SK-N-SH (cell line): ENCODE measurements around the gene NALCN. TPM values are rescaled to one million over a fixed set of nuclear protein-coding genes. Genes with fewer than 3 reads are reported as not detected.

Source experiments
- CTCF ChIA-PET: fragments of 300-600, 350-600 bp; formaldehyde crosslinking; extraction: SDS; loops from one replicate; lab custom pipeline; 2021; lab: Yijun Ruan, JAX
- POLR2A ChIA-PET: fragments of 350-600 bp; sonication (Branson Sonifier 250); formaldehyde crosslinking; extraction: SDS; loops from one replicate; lab custom pipeline; 2020; ENCODE audit warnings: antibody characterized with exemption, inconsistent platforms; lab: Yijun Ruan, JAX
- DNase-seq: peaks from one replicate; pipeline ENCODE4 v3.0.0; 2012
- H2AFZ ChIP-seq: fragments of 200-600 bp; sonication (generic); 2 replicates; pipeline ENCODE4 v1.8.1; 2016; ENCODE audit warnings: antibody characterized with exemption, mild to moderate bottlenecking, low read depth
- H3F3A ChIP-seq: fragments of 200-600 bp; sonication (generic); replicated peaks from 2 replicates; pipeline ENCODE3; 2016; ENCODE audit warnings: antibody characterized with exemption, mild to moderate bottlenecking; ENCODE audit not compliant: insufficient read depth
- H3K27ac ChIP-seq, 2 experiments: fragments of 200-500 bp in 1 of 2; fragments of 200-600 bp in 1 of 2; sonication (Bioruptor generic) in 1 of 2; sonication (generic), shearing (Covaris generic) in 1 of 2; 2 replicates each; pipeline versions ENCODE4 v1.5.1 to v1.6.1; 2014 to 2016; ENCODE audit warnings: low read depth in 2 of 2, inconsistent platforms in 1 of 2, low read length in 1 of 2, mild to moderate bottlenecking in 1 of 2, mixed read lengths in 1 of 2
- H3K27me3 ChIP-seq: fragments of 200-600 bp; sonication (generic), shearing (Covaris generic); 2 replicates; pipeline ENCODE4 v1.6.1; 2016; ENCODE audit warnings: mixed run types; ENCODE audit not compliant: insufficient read depth
- H3K36me3 ChIP-seq, 2 experiments: fragments of 200-500 bp in 1 of 2; fragments of 200-600 bp in 1 of 2; sonication (Bioruptor generic) in 1 of 2; sonication (generic) in 1 of 2; replicated peaks in 1 of 2; 2 replicates each; pipeline versions ENCODE3 to v1.5.1; 2014 to 2016; ENCODE audit warnings: low read length in 1 of 2, mild to moderate bottlenecking in 1 of 2; ENCODE audit not compliant: insufficient read depth in 2 of 2, control insufficient read depth in 1 of 2
- H3K4me1 ChIP-seq, 2 experiments: fragments of 200-500 bp in 1 of 2; fragments of 200-600 bp in 1 of 2; sonication (Bioruptor generic) in 1 of 2; sonication (generic), shearing (Covaris generic) in 1 of 2; 2 replicates each; pipeline versions ENCODE4 v1.5.1 to v1.6.1; 2014 to 2016; ENCODE audit warnings: low read depth in 1 of 2, low read length in 1 of 2, mixed run types in 1 of 2; ENCODE audit not compliant: insufficient read depth in 2 of 2, control insufficient read depth in 1 of 2
- H3K4me2 ChIP-seq: fragments of 200-600 bp; sonication (generic), shearing (Covaris generic); 2 replicates; pipeline ENCODE4 v1.6.1; 2017; ENCODE audit warnings: mixed run types
- H3K4me3 ChIP-seq, 2 experiments: fragments of 200-500 bp in 1 of 2; fragments of 200-600 bp in 1 of 2; sonication (Bioruptor generic) in 1 of 2; sonication (generic), shearing (Covaris generic) in 1 of 2; 2 replicates each; pipeline versions ENCODE4 v1.5.1 to v1.8.1; 2014 to 2016; ENCODE audit warnings: low read depth in 2 of 2, inconsistent platforms in 1 of 2, low read length in 1 of 2, mild to moderate bottlenecking in 1 of 2, mixed read lengths in 1 of 2, moderate library complexity in 1 of 2
- H3K79me2 ChIP-seq: fragments of 200-600 bp; sonication (generic); 2 replicates; pipeline ENCODE4 v1.8.1; 2017; ENCODE audit warnings: mild to moderate bottlenecking; ENCODE audit not compliant: insufficient read depth
- H3K9ac ChIP-seq: fragments of 200-600 bp; sonication (generic); 2 replicates; pipeline ENCODE4 v1.6.1; 2017; ENCODE audit warnings: mixed run types
- H3K9me2 ChIP-seq: fragments of 200-600 bp; sonication (generic); 2 replicates; pipeline ENCODE4 v1.6.1; 2017; ENCODE audit warnings: mixed run types
- H3K9me3 ChIP-seq: fragments of 200-600 bp; sonication (generic); 2 replicates; pipeline ENCODE4 v1.6.1; 2017; ENCODE audit warnings: mixed run types, mild to moderate bottlenecking, moderate library complexity
- H4K20me1 ChIP-seq: fragments of 200-600 bp; sonication (generic); 2 replicates; pipeline ENCODE4 v1.6.1; 2017; ENCODE audit warnings: mild to moderate bottlenecking, mixed run types; ENCODE audit not compliant: insufficient read depth
- CHD2 ChIP-seq: fragments of 150-350 bp; IDR thresholded peaks from 2 replicates; pipeline ENCODE4 v1.6.1; 2018; ENCODE audit warnings: low read length; ENCODE audit not compliant: partially characterized antibody
- EZH2phosphoT487 ChIP-seq: fragments of 200-600 bp; sonication (generic); IDR thresholded peaks from 2 replicates; pipeline ENCODE4 v1.6.1; 2017; ENCODE audit warnings: low read depth, mixed run types, mild to moderate bottlenecking, antibody characterized with exemption, moderate library complexity, borderline replicate concordance
- FOXM1 ChIP-seq: IDR thresholded peaks from 2 replicates; pipeline ENCODE4 v1.4.0; 2012; ENCODE audit warnings: low read depth, mild to moderate bottlenecking
- GABPA ChIP-seq: IDR thresholded peaks from 2 replicates; pipeline ENCODE4 v1.4.0; 2012; ENCODE audit warnings: low read depth, mild to moderate bottlenecking
- GATA2 ChIP-seq: sonication (generic); formaldehyde crosslinking; IDR thresholded peaks from 2 replicates; pipeline ENCODE4 v1.5.0; 2020; ENCODE audit warnings: mild to moderate bottlenecking, missing genetic modification reagents
- MXI1 ChIP-seq: IDR thresholded peaks from 2 replicates; pipeline ENCODE4 v1.6.1; 2012; ENCODE audit warnings: mild to moderate bottlenecking, low read depth, low read length, improper control_type of control experiment
- NFIC ChIP-seq: IDR thresholded peaks from 2 replicates; pipeline ENCODE4 v1.4.0; 2012; ENCODE audit warnings: borderline replicate concordance
- PBX3 ChIP-seq: IDR thresholded peaks from 2 replicates; pipeline ENCODE4; 2012
- POLR2AphosphoS5 ChIP-seq: IDR thresholded peaks from 2 replicates; pipeline ENCODE4 v1.6.1; 2012; ENCODE audit warnings: low read depth, low read length
- SIN3A ChIP-seq: IDR thresholded peaks from 2 replicates; pipeline ENCODE4 v1.6.1; 2012; ENCODE audit warnings: low read depth, mild to moderate bottlenecking, low read length, moderate library complexity, borderline replicate concordance
- SMC3 ChIP-seq: IDR thresholded peaks from 2 replicates; pipeline ENCODE4 v1.6.1; 2012; ENCODE audit warnings: low read depth, low read length, improper control_type of control experiment
- TAF1 ChIP-seq: IDR thresholded peaks from 2 replicates; pipeline ENCODE4 v1.6.1; 2012; ENCODE audit warnings: low read depth, mild to moderate bottlenecking, low read length, moderate library complexity, borderline replicate concordance
- TEAD4 ChIP-seq: IDR thresholded peaks from 2 replicates; pipeline ENCODE4 v1.4.0; 2012; ENCODE audit warnings: mild to moderate bottlenecking, borderline replicate concordance; ENCODE audit not compliant: insufficient read depth
- USF1 ChIP-seq: IDR thresholded peaks from 2 replicates; pipeline ENCODE4 v1.4.0; 2012; ENCODE audit warnings: low read depth, borderline replicate concordance
- USF2 ChIP-seq: fragments of 150-350 bp; IDR thresholded peaks from 2 replicates; pipeline ENCODE4 v1.6.1; 2017; ENCODE audit warnings: antibody characterized with exemption, low read length, low read depth, borderline replicate concordance
- YY1 ChIP-seq: IDR thresholded peaks from 2 replicates; pipeline ENCODE4 v1.4.0; 2012; ENCODE audit warnings: low read depth, mild to moderate bottlenecking
- WGBS: methylation state at CpG from one replicate; pipeline ENCODE4 v1.1.6; 2017; ENCODE audit warnings: low lambda C conversion rate; 5-methylcytosine and 5-hydroxymethylcytosine counted together
- polyA plus RNA-seq, 3 experiments: library from polyadenylated mRNA; depleted of rRNA; stranded (reverse); fragments of >200 nt; gene quantifications; 2 replicates each; pipeline ENCODE4 v1.2.3, GENCODE V29; 2012
- TF ChIP-seq, protein P1 (sequence below): fragments of 200-600 bp; sonication (generic); IDR thresholded peaks from 2 replicates; pipeline ENCODE4 v1.6.1; 2017; ENCODE audit warnings: antibody characterized with exemption, mild to moderate bottlenecking, moderate library complexity
- TF ChIP-seq, protein P2 (sequence below): fragments of 150-350 bp; IDR thresholded peaks from 2 replicates; pipeline ENCODE4 v1.6.1; 2016; ENCODE audit warnings: mild to moderate bottlenecking, low read depth, low read length

NALCN gene
- polyA plus RNA-seq, 1 of the 3 experiments (the other 2 are of a cell fraction): 3.0 TPM

GRCh38 chr13:101058841-101059240 lies 357.5 kb downstream of the NALCN start:
- Histone ChIP-seq H3K27ac (no peak overlapping the region), H3K4me3 (no peak overlapping the region), H3K27me3 (no peaks in the 10 kb centered on the region), H4K20me1 (no peaks in the 10 kb centered on the region), H3K9me3 (no peaks in the 10 kb centered on the region), H3F3A (no peaks in the 10 kb centered on the region), H2AFZ (no peak overlapping the region), H3K79me2 (no peaks in the 10 kb centered on the region), H3K36me3 (no peaks in the 10 kb centered on the region), H3K4me2 (no peak overlapping the region), H3K9me2 (no peaks in the 10 kb centered on the region), H3K4me1 (no peaks in the 10 kb centered on the region), H3K9ac (no peak overlapping the region)
- ChIA-PET CTCF (no interaction called here), POLR2A (no interaction called here)
- no peak for DNase-seq
- WGBS: 51% methylated on average over 4 of the region's 8 CpGs
- TF ChIP-seq GABPA (no peak), CHD2 (no peak), FOXM1 (no peak), USF1 (no peak), PBX3 (no peak), NFIC (no peak), MXI1 (no peak), SMC3 (no peak), TEAD4 (no peak), POLR2AphosphoS5 (no peak), YY1 (no peak), SIN3A (no peak), TAF1 (no peak), GATA2 (CRISPR knock-in tag) (no peak), USF2 (no peak), EZH2phosphoT487 (no peak)
- TF ChIP-seq, protein P1, sequence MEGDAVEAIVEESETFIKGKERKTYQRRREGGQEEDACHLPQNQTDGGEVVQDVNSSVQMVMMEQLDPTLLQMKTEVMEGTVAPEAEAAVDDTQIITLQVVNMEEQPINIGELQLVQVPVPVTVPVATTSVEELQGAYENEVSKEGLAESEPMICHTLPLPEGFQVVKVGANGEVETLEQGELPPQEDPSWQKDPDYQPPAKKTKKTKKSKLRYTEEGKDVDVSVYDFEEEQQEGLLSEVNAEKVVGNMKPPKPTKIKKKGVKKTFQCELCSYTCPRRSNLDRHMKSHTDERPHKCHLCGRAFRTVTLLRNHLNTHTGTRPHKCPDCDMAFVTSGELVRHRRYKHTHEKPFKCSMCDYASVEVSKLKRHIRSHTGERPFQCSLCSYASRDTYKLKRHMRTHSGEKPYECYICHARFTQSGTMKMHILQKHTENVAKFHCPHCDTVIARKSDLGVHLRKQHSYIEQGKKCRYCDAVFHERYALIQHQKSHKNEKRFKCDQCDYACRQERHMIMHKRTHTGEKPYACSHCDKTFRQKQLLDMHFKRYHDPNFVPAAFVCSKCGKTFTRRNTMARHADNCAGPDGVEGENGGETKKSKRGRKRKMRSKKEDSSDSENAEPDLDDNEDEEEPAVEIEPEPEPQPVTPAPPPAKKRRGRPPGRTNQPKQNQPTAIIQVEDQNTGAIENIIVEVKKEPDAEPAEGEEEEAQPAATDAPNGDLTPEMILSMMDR: no peak
- TF ChIP-seq, protein P2, sequence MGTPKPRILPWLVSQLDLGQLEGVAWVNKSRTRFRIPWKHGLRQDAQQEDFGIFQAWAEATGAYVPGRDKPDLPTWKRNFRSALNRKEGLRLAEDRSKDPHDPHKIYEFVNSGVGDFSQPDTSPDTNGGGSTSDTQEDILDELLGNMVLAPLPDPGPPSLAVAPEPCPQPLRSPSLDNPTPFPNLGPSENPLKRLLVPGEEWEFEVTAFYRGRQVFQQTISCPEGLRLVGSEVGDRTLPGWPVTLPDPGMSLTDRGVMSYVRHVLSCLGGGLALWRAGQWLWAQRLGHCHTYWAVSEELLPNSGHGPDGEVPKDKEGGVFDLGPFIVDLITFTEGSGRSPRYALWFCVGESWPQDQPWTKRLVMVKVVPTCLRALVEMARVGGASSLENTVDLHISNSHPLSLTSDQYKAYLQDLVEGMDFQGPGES: no peak
